ENCODE data around the gene CAPN9. TPM values are rescaled to one million over a fixed set of nuclear protein-coding genes. Genes with fewer than 3 reads are reported as not detected.

The CAPN9 gene
- total RNA-seq, 1 donor from 2014 or later, result 0.19 TPM

DNA sequence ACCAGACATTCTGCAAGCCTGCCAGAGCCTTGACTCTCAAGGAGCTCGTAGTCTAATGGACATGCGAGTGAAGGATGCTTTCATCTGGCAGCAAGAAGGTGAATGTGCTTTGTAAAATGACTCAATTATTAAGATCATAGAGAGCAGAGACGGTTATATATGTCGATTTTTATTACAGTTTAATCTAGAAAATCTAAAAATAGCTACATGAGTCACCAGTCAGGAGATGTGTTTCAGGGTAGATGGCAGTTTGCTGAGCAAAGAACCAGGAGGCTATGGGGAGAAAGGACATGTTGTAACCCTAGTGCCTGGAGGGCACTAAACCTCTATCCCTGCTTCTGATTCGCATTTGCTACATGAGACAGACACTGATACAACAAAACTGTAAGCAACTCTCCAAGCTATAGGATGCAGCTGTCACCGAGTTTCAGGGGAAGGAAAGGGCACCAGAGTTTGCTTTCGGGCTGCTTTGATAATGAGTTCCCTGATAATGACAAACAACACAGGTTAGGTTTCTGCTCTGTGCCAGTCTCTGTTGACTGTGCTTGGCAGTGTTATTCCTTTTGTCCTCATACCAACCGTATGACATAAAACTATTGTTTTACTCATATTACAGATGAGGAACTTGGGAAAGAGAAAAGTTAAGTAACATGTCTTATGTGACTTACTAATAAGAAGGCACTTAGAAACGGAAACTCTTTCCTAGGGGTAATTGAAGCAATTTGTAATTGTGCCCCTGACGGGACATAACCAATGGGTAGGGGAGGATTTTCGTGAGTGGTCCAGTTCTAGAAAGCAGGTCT lies 77.9 kb downstream of the CAPN9 start:
- Histone ChIP-seq H3F3A (ENCODE audit: low read depth) (peaks cover 7% of the 10 kb centered on the region), H3K27me3 (no peaks in the 10 kb centered on the region), H2AFZ (replicated peaks) (no peak overlapping the region), H3K36me3 (no peaks in the 10 kb centered on the region), H3K4me3 (no peak overlapping the region), H3K79me2 (ENCODE audit: low read depth) (no peaks in the 10 kb centered on the region), H4K20me1 (ENCODE audit: low read depth) (no peaks in the 10 kb centered on the region), H3K27ac (no peak overlapping the region), H3K9me3 (ENCODE audit: low read depth) (no peaks in the 10 kb centered on the region), H3K4me2 (no peak overlapping the region), H3K4me1 (peaks cover 15% of the 10 kb centered on the region), H3K9ac (no peak overlapping the region)
- H3K36me3 Mint-ChIP-seq, result no peaks in the 10 kb centered on the region
- TF ChIP-seq EZH2 (IDR thresholded peaks at IDR 0.05) (no peak), CTCF (IDR thresholded peaks at IDR 0.05) (no peak), EZH2phosphoT487 (IDR thresholded peaks at IDR 0.05) (no peak)
- H3K27me3 Mint-ChIP-seq (ENCODE audit: insufficient read depth, low read depth), result peaks cover 4% of the 10 kb centered on the region
- H3K27ac Mint-ChIP-seq, result peak overlapping the region; percentile 60
- H3K4me1 Mint-ChIP-seq, result peaks cover 28% of the 10 kb centered on the region
- DNase-seq (ENCODE audit: low spot score), result no peak
- H3K4me3 Mint-ChIP-seq, result no peak overlapping the region
- no peaks in the 10 kb centered on the region for H3K9me3 Mint-ChIP-seq

DNA sequence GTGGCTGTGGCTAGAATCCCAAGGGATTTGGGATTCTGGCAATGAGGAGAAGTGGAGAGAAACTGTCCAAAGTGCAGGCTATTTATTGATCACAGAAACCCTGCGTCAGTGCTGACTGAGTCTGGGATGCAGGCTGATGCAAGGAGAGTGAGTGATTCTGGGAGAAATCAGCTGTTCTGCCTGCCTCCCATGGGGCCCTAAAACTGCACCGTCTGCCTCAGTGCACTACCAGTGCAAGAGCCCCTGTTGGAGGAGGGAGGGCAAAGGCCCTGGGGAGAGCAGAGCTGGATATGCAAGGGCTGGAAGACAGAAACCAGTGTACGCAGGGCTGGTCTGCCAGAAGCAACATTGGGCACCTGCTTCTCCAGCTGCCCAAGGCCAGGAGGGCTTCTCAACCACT lies 78.6 kb downstream of the CAPN9 start:
- H3F3A ChIP-seq (ENCODE audit: low read depth), result peaks cover 7% of the 10 kb centered on the region
- H3K36me3 ChIP-seq, result no peaks in the 10 kb centered on the region
- no peaks in the 10 kb centered on the region for H3K79me2 ChIP-seq (ENCODE audit: low read depth)
- peaks cover 2% of the 10 kb centered on the region for H3K27me3 Mint-ChIP-seq (ENCODE audit: insufficient read depth, low read depth)
- peaks cover 15% of the 10 kb centered on the region for H3K4me1 ChIP-seq
- H3K4me1 Mint-ChIP-seq, result peaks cover 28% of the 10 kb centered on the region
- H4K20me1 ChIP-seq (ENCODE audit: low read depth), result no peaks in the 10 kb centered on the region
- H3K9ac ChIP-seq, result no peak overlapping the region
- peak overlapping the region; percentile 60 for H3K27ac Mint-ChIP-seq
- no peaks in the 10 kb centered on the region for H3K9me3 Mint-ChIP-seq
- DNase-seq (ENCODE audit: low spot score), result no peak
- no peak overlapping the region for H3K4me3 ChIP-seq
- no peak overlapping the region for H3K4me2 ChIP-seq
- H3K9me3 ChIP-seq (ENCODE audit: low read depth), result no peaks in the 10 kb centered on the region
- no peaks in the 10 kb centered on the region for H3K36me3 Mint-ChIP-seq
- H3K27ac ChIP-seq, result no peak overlapping the region
- H2AFZ ChIP-seq (replicated peaks), result no peak overlapping the region
- no peak for TF ChIP-seq EZH2phosphoT487 (IDR thresholded peaks at IDR 0.05)
- no peak for TF ChIP-seq CTCF (IDR thresholded peaks at IDR 0.05)
- TF ChIP-seq EZH2 (IDR thresholded peaks at IDR 0.05), result no peak
- H3K27me3 ChIP-seq, result no peaks in the 10 kb centered on the region
- no peak overlapping the region for H3K4me3 Mint-ChIP-seq

DNA sequence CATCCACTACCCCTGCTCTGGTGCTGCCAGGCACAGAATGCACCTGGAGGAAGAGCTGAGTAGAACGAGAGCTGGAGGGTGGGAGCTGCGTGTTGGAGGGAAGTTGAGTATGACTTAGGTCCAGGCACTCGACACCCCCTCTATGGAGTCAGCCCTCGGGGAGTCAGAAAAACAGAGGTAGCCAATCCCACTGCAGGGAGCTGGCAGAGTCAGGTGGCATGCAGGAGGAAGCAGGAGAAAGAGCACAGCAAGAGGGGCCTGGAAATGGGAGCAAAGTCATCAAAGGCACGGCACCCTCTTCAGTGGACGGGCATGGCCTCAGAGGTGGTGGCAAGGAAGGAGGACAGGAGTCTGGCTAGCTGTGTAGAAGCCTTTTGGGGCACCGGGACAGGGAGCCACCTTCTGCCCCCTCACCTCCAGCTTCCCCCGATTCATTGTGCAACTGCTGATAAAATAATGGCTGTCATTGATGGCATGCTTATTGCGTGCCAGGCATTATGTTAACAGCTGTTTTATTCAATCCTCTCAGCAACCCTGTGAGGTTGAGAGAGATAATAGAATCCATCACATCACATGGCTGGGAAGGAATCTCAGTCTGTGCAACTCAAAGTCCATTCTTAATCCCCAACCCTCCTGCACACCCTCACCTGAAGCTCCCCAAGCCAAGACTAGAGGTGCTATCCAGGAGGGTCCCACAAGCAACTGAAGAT lies 79.1 kb downstream of the CAPN9 start:
- DNase-seq (ENCODE audit: low spot score), result no peak
- Histone ChIP-seq H4K20me1 (ENCODE audit: low read depth) (no peaks in the 10 kb centered on the region), H3K9ac (no peak overlapping the region), H3K27me3 (no peaks in the 10 kb centered on the region), H3K36me3 (no peaks in the 10 kb centered on the region), H3K27ac (no peak overlapping the region), H3K9me3 (ENCODE audit: low read depth) (no peaks in the 10 kb centered on the region), H3K4me3 (no peak overlapping the region), H3F3A (ENCODE audit: low read depth) (peaks cover 7% of the 10 kb centered on the region), H3K79me2 (ENCODE audit: low read depth) (no peaks in the 10 kb centered on the region), H2AFZ (replicated peaks) (no peak overlapping the region), H3K4me1 (peaks cover 15% of the 10 kb centered on the region), H3K4me2 (no peak overlapping the region)
- Mint-ChIP-seq H3K27ac (peak overlapping the region; percentile 60), H3K9me3 (peaks cover 3% of the 10 kb centered on the region), H3K27me3 (ENCODE audit: insufficient read depth, low read depth) (peaks cover 2% of the 10 kb centered on the region), H3K4me1 (peaks cover 28% of the 10 kb centered on the region), H3K4me3 (no peak overlapping the region), H3K36me3 (no peaks in the 10 kb centered on the region)
- TF ChIP-seq EZH2 (IDR thresholded peaks at IDR 0.05), result no peak
- TF ChIP-seq EZH2phosphoT487 (IDR thresholded peaks at IDR 0.05), result no peak
- no peak for TF ChIP-seq CTCF (IDR thresholded peaks at IDR 0.05)

Data from neural progenitor cell (in vitro differentiated cells).